NCI-H446 treated with DMSO at 0.1 percent for 48 hours (cell line): Measurements from ENCODE around the gene TGM6.
"Not testable (repeated sequence)": the region's sequence is repeated elsewhere in the genome, so short reads cannot be mapped to it uniquely, and the experiment has no call there.

Experiments
- DNase-seq: peaks from one replicate; lab custom pipeline; 2025; lab: John Stamatoyannopoulos, UW

Gene TGM6

DNA sequence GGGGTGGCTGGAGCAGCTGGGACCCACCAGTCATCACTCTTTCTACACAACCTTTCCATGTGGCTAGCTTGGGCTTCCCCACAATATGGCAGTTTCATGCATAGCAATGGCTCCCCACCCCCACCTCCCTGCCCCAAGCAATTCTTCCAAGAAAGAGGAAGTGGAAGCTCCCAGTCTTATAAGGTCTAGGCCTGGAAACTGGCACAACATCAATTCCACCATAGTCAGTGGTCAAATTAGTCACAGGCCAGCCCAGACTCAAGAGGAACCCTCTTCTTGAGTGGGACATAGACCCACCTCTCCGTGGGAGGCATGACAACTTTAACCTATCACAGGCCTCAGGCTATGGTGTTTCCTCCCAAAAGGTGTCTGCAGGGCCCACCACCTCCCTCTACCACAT lies 17.7 kb downstream of the TGM6 start:
- DNase-seq, result no peak

DNA sequence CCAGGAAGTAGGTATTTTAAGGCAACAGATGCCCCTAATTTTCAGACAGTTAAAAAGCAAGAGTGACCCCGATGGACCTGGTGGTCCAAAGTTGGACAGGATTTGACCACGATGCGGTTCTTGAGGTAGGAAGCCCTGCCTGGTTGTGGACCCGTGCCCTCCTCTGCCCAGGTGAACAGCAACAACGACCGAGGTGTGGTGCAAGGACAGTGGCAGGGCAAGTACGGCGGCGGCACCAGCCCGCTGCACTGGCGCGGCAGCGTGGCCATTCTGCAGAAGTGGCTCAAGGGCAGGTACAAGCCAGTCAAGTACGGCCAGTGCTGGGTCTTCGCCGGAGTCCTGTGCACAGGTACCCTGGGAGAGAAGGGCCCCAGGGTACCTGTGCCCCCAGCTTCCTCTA lies 18.7 kb downstream of the TGM6 start:
- no peak for DNase-seq

DNA sequence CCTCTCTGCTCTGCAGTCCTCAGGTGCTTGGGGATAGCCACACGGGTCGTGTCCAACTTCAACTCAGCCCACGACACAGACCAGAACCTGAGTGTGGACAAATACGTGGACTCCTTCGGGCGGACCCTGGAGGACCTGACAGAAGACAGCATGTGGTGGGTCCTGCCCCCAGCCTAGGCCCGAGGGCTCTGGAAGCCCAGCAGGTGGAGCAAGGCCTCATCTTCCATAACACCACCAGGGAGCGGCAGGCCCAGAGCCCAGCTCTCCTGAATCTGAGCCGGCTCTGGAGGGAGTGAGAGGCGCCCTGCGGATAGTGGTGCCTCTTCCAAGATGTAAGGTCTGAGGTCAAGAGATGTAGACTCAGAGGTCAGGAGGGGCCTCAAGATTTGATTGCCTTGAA lies 19.6 kb downstream of the TGM6 start:
- no peak for DNase-seq

DNA sequence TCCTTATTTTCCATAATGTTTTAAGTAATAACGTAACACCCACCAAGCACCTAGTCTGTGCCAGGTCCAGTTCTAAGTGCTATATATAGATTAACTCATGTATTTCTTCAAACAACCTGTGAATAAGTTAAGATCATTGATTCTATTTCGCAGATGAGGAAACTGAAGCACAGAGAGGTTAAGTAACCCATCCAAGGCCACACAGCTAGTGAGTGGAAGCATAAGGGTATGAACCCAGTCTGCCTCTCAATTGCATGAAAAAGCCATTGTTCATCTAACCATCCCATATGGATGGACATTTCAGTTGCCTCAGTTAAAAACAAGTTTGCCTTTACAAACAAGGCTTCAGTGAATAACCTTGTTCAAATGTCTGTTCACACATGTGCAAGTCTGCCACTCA lies 20.8 kb downstream of the TGM6 start:
- no peak for DNase-seq

DNA sequence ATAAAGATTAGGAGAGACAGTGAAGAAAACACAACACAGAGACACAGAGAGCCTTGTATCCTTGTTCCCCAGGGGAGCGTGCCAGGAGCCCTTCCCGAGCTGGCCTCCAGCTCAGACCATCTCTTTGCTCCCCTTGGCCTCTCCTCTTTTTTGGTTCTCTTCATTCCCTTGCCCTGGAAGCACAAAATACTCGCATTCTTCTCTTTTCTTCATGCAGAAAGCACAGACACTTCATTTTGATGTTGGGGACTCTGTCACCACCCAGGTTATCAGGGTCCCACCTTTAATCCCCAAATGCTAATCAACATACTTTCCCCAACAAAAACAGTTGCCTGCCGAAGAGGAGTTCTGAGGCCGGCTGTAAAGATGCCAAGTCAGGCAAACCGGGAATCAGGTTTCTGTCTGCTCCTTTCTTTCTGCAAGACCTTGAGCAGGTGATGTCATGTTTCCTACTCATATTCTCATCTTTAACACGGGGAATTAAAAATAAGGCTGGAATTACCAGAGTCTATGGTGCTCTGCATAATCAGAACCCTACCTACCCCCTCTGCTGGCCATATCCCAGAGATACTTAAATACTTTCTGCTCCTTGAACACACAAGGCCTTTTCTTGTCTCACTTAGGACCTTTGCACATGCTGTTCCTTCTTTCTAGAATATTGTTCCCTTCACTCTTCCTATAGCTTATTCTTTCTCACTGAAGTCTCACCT lies 21.7 kb downstream of the TGM6 start:
- no peak for DNase-seq

DNA sequence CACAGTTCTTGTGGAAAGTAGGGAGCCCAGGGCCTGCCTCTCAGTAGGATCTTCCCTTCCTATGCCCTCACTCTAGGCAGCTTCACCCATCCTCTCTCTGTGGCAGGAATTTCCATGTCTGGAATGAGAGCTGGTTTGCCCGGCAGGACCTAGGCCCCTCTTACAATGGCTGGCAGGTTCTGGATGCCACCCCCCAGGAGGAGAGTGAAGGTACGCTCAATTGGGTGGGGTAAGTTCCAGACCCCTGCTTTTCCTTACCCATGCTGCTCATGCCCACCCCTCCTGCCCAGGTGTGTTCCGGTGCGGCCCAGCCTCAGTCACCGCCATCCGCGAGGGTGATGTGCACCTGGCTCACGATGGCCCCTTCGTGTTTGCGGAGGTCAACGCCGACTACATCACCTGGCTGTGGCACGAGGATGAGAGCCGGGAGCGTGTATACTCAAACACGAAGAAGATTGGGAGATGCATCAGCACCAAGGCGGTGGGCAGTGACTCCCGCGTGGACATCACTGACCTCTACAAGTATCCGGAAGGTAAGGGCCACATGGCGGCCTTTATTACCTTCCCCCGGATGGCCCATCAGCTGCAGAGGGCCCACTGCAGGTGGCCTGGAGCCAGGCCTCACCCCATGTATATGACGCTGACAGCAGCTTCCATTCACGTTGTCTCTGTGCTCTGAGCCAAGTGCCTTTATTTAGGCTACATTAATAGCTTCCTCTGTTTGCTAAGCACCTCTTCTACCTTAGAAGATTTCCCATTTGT lies 22.8 kb downstream of the TGM6 start:
- DNase-seq, result no peak

DNA sequence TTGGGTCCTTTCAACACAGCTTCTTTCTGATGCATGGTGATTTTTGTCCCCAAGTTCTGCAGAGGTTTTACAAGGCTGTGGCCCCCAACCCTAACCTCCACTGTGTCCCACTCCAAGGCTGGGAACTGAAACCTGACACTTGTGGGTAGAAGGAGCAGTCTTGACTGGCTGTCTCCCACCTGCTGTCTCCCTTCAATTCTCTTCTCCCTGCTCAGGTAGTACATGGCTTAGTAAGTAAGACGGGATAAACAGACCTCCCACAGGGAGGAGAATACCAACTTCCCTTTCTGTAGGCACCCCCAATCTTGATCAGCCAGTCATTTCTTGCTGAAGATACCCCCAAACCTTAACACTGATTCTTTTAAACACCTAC lies 25.0 kb downstream of the TGM6 start:
- DNase-seq, result no peak

DNA sequence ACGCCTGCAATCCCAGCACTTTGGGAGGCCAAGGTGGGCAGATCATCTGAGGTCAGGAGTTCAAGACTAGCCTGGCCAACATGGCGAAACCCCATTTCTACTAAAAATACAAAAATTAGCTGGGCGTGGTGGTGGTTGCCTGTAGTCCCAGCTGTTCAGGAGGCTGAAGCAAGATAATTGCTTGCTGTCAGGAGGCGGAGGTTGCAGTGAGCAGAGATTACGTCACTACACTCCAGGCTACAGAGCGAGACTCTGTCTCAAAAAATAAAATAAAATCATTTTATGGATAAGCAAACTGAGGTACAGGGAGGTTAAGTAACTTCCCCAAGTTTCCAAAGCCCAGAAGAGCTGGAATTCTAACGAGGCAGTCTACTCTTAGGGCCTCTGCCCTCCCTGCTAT lies 26.7 kb downstream of the TGM6 start:
- DNase-seq, result not testable (repeated sequence)

DNA sequence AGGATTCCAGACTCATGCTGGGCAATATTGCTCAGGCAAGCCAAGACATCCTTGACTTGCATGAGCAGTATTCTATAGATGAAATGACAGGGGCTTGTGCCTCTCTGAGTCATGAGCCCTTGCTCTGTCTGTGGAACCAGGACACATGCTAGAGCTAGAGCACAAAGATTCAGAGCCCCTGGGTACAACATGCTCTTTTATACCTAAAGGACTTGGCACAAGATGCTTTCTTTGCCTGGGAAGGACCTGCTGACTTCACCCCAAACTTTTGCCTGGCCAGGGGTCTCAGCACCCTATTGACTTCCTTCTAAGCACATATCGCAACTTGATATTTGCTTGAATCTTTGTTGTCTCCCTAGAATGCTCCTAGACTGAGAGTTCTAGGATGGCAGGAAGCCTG lies 27.4 kb downstream of the TGM6 start:
- DNase-seq, result no peak

DNA sequence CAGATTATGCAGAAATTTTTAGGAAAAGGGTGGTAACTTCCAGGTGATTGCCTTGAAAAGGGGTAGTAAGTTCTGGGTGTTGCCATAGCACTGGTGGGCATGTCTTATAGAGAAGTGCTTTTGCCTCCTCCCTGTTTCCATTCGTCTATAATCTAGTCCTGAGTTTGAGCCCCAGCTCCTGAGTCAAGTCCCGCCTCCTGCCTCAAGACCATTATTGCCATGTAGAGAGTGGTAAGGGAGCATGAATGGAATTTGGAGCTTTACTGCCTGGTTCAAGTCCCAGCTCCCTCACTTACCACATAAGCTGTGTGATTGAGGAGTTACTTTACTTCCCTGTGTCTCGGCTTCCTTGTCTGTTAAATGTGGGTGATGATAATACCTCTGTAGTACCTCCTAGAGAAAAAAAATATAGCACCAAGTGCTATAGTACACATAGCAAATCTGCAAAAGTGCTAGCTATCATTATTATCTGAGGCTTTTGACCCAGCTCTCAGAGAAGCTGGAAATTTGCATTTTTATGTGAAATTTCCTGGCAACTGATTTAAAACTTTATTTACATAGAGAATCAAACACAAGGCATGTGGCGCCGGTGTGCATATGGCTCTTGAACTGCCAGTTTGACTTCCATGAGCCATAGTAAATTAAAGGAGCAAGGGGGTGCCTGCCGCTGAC lies 36.0 kb downstream of the TGM6 start:
- no peak for DNase-seq

DNA sequence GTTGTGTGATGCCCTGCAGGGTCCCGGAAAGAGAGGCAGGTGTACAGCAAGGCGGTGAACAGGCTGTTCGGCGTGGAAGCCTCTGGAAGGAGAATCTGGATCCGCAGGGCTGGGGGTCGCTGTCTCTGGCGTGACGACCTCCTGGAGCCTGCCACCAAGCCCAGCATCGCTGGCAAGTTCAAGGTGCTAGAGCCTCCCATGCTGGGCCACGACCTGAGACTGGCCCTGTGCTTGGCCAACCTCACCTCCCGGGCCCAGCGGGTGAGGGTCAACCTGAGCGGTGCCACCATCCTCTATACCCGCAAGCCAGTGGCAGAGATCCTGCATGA lies 36.5 kb downstream of the TGM6 start:
- no peak for DNase-seq

DNA sequence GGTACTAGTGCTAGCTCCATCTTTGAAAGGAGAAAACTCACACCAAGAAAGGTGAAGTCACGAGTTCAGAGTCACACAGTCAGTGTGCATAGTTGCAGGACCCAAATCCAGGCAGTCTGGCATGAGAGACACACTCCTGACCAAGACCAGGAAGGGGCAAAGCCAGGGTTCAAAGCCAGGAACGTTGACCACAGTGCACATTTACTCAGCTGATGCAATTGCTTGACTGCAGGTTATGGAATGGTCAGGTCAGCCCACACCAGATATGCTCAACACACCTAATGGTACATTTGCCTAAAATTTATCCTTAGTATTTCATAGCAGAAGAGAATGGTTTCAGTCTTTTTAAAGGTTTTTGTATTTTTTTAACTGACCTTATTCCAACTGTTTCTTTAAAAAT lies 37.7 kb downstream of the TGM6 start:
- no peak for DNase-seq

DNA sequence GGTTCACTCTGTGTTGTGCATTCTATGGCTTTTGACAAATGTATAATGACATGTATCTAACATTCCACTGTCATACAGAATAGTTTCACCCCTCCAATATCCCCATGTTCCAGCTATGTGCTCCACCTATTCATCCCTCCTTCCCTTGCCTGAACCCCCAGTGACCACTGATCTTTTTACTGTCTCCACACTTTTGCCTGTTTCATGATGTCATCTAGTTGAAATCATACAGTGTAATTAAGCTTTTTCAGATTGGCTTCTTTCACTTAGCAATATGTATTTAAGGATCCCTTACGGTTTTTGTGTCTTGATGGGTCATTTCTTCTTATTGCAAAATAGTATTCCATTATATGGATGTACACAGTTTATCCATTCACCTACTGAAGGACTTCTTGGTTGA lies 39.8 kb downstream of the TGM6 start:
- no peak for DNase-seq

DNA sequence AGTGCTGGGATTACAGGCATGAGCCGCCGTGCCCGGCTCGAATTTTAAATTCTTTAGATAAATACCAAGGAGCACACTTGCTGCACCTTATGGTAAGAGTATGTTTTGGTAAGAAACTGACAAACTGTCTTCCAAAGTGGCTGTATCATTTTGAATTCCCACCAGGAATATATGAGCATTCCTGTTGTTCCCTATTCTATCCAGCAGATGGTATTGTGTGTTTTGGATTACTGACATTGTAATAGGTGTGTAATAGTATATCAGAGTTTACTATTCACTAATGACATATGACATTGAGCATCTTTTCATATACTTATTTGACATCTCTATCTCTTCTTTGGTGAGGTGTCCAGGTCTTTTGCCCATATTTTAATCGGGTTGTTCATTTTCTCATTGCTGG lies 40.5 kb downstream of the TGM6 start:
- DNase-seq, result no peak

DNA sequence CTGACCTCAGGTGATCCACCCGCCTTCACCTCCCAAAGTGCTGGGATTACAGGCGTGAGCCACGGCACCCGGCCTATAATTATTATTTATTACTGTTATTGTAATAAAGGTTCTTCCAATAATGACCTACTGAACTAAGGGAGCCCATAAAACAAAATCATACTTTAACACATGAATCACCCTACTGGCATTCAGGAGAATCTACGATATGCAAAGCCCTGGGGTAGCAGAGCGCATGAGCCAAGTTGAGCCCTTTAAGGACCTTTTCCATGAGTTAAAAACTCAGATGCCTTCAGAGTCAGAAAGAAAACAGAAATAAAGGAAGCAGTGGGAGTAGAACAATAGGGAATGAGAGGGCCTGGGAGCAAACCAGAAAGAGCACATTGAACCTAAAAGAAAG lies 48.4 kb downstream of the TGM6 start:
- DNase-seq, result no peak

DNA sequence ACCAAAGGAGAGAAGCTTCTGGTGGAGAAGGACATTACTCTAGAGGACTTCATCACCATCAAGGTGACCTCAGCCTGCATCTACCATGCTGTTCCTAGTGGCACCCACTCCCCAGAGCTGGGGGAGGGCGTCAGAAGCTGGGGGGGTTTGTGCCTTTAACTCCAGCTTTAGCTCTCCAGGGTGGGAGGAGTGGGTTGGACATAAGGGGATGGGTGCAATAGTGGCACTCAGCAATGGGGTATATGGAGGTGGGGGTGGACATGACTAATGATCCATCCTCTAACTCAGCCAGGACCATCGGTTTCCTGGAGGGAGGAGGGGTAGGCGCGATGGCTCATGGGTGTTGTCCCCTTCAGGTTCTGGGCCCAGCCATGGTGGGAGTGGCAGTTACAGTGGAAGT lies 49.8 kb downstream of the TGM6 start:
- DNase-seq, result no peak

DNA sequence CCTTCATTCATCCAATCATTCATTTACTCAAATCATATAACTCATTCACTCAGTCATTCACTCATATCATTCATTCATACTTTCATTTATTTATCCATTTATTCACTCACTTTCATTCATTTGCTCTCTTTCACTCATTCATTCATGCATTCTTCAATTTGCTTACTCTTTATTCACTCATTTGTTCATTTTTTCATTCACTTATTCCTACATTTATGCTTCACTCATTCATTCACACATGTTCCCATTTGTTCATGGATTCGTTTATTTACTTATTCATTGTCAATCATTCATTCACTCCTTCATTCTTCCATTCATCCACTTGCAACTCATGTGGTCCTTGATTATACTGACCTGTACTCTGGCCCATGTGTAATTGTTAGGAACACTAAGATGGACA lies 50.5 kb downstream of the TGM6 start:
- no peak for DNase-seq

DNA sequence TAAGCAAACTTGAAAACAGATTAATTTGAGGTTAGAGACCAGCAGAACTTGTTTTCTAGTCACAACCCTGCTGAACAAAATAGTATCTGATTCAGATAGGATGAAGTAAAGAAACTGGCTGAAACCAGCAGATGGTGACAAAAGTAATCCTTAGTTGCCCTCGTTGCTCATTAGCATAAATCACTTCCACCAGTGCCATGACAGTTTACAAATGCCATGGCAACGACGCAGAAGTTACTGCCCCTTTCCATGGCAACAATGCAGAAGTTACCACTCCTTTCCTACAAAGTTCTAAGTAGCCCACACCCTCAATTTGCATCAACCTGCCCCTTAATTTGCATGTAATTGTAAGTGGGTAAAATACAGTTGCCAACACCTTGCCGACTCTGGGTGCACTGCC lies 66.1 kb downstream of the TGM6 start:
- DNase-seq, result no peak

DNA sequence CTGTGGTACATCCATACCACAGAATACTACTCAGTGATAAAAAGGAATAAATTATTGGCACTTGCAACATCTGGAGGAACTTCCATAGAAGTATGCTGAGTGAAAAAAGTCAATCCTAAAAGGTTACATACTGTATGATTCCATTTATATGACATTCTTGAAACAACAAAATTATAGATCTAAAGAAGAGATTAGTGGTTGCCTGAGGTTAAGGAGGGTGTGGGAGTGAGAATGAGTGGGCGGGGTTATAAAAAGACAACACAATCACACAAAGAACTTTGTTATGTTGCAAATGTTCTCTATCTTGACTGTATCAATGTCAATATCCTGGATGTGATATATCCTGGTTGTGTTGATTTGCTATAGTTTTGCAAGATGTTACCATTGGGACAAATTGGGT lies 68.7 kb downstream of the TGM6 start:
- DNase-seq, result no peak

DNA sequence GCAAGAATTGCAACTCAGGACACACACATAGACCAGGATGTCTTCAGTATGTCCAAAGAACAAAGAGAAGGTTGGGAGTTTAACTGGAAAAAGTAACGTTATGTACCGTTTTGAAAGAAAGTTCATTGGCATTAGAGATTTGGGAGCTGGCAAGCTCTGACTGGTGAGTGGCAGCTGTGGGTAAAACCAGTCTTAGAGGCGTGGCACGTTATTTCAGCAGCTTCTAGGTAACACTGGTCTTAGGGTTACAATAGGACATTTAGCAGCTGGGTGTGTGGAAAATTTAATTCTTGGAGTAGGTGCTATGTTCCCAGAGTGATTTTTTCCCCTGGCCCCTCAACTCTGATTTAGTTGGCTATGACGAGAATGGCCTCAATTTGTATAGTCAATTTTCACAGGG lies 70.7 kb downstream of the TGM6 start:
- no peak for DNase-seq

DNA sequence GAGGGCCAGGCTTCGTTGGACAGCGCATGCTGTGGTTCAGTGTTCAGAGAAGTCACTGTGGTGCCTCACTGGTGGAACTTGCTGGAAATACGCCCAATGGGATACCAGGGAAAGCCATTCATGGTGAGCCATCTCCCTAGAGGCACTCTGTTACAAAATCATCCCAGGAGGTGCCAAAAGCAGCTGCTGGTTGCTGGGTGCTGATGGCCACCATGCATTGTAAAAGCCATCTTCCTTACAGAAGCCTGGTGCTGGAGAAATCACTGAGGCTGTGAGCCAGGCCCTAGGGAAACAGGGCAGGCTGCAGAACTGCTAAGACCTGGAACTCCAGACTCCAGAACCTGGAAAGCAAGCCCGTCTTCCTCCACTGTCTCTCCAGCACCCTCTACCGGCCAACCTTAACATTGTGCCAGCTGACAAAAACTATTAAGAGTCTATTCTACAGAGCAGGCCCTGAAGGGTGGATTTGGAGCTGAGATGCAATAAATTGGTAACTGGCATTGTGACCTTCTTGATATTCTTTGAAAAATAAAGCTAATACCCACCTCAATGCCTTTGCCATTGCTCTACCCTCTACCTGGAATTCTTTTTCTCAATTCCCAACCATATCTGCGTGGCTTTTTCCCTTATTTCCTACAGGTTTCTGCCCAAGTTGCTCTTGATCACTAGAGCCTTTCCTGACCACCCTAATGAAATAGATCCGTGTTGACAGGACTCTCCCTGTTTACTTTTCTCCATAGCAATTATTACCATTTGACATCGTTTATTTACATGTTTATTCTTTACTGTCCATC lies 71.4 kb downstream of the TGM6 start:
- DNase-seq, result peak; percentile 18

DNA sequence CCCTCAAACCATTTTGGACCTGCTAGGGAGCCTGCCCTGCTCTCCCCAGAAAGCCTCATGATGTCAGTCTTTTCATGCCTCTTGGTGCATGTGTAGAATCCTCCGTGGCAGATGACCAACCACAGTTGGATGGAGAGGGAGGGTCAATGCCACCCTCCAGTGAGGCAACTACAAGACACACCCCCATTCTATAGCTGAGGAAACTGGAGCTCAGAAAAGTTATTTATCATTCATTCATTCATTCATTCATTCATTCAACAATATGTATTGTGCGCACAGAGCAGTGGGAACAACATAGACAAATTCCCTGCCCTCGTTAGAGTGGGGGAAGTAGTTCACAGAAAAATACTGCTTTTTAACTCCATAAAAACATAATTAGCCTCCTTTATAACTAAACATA lies 73.1 kb downstream of the TGM6 start:
- DNase-seq, result no peak
